Measurements from ENCODE around the gene SLC25A48.

The SLC25A48 gene

DNA sequence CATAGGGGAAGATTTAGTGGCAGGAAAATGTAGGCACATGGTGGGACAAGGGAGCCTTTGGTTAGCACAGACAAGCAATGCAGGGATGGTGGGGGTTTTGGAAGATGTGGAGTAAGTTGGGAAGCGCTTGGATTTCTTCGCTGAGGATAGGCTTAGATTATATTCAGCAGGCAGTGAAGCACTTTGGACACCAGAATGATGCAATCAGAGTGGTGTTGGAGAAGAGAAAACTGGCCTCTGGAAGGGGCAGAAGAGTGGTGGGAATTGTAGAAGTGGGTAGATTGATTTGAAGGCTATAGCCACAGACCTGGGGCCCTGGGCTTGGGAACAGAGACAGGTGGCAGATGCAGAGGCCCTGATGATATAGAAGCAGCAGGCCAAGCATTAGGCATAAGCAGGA is 28.3 kb downstream of the SLC25A48 start:
- H3K4me3 ChIP-seq (ENCODE audit: low read depth, low read length, poor library complexity, severe bottlenecking) = no peak overlapping the region
- no peak overlapping the region for H2AFZ ChIP-seq (ENCODE audit: low read length)
- H3K9me3 ChIP-seq (ENCODE audit: low read length) = no peaks in the 10 kb centered on the region
- TF ChIP-seq, protein P1, sequence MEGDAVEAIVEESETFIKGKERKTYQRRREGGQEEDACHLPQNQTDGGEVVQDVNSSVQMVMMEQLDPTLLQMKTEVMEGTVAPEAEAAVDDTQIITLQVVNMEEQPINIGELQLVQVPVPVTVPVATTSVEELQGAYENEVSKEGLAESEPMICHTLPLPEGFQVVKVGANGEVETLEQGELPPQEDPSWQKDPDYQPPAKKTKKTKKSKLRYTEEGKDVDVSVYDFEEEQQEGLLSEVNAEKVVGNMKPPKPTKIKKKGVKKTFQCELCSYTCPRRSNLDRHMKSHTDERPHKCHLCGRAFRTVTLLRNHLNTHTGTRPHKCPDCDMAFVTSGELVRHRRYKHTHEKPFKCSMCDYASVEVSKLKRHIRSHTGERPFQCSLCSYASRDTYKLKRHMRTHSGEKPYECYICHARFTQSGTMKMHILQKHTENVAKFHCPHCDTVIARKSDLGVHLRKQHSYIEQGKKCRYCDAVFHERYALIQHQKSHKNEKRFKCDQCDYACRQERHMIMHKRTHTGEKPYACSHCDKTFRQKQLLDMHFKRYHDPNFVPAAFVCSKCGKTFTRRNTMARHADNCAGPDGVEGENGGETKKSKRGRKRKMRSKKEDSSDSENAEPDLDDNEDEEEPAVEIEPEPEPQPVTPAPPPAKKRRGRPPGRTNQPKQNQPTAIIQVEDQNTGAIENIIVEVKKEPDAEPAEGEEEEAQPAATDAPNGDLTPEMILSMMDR (IDR thresholded peaks at IDR 0.05; ENCODE audit: low read length) = no peak
- TF ChIP-seq EZH2 (IDR thresholded peaks at IDR 0.05; ENCODE audit: borderline replicate concordance, low read length) = no peak
- no peaks in the 10 kb centered on the region; the same call in 1 of the 2 replicates for H3K27me3 ChIP-seq (ENCODE audit: insufficient read depth, low read length)
- no peaks in the 10 kb centered on the region for H3K9me2 ChIP-seq (ENCODE audit: low read depth, low read length)
- no peak overlapping the region for H3K27ac ChIP-seq (ENCODE audit: low read depth, low read length, poor library complexity, severe bottlenecking)
- no peaks in the 10 kb centered on the region for H4K20me1 ChIP-seq (ENCODE audit: insufficient read depth, low read length)
- H3F3A ChIP-seq (ENCODE audit: insufficient read depth, low read length) = no peaks in the 10 kb centered on the region
- no peak overlapping the region for H3K9ac ChIP-seq (ENCODE audit: low read length)
- no peaks in the 10 kb centered on the region for H3K79me2 ChIP-seq (ENCODE audit: insufficient read depth, low read length)
- H3K36me3 ChIP-seq (ENCODE audit: insufficient read depth, low read length) = no peaks in the 10 kb centered on the region
- H3K4me1 ChIP-seq (ENCODE audit: insufficient read depth, low read length, severe bottlenecking) = no peaks in the 10 kb centered on the region
- no peak overlapping the region for H3K4me2 ChIP-seq (ENCODE audit: low read length)

DNA sequence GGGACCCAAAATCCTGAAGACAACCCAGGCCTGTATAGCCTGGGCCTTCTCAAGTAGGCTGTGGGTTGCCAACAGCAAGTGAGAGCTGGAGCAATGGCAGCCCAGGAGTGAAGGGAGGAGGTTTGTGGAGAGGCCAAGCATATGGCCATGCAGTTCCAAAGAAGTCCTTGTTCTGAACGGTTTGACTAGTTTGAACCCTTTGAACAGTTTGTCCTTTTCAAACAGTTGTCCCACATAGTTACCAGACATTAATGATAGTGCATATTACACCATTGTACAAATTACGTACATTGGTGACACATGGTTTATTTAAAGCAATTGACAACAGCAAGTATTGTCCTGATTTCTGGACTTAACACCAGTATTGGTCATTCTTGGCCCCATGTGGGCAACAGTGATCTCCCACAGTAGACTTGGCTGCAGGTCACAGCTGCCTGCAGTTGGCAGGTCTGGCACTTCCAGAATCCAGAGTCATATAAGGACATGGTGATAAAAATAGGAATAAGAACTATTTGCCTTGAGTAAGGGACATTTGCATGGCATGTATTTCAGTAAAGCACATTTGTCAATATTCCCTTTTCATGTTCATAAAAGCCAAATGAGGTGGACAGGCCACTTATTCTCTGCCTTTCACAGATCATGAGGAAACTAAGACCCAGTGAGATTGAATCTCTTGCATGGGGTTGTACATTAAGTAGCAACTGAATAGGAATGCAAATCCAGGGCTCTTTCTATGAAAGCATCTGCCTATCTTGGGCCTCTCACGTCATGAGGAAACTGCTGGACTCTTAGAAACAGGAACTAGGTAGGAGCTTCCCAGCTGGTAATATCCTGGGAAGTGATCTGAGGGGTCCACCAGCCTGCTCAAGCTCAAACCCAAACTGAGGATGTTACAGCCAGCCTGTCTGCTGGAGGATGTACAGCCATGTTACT is 30.3 kb downstream of the SLC25A48 start:
- H3K4me3 ChIP-seq (ENCODE audit: low read depth, low read length, poor library complexity, severe bottlenecking) = no peak overlapping the region
- no peaks in the 10 kb centered on the region for H3K4me1 ChIP-seq (ENCODE audit: insufficient read depth, low read length, severe bottlenecking)
- H3F3A ChIP-seq (ENCODE audit: insufficient read depth, low read length) = no peaks in the 10 kb centered on the region
- no peaks in the 10 kb centered on the region for H3K9me2 ChIP-seq (ENCODE audit: low read depth, low read length)
- H3K4me2 ChIP-seq (ENCODE audit: low read length) = no peak overlapping the region
- no peak overlapping the region for H3K9ac ChIP-seq (ENCODE audit: low read length)
- H3K27me3 ChIP-seq (ENCODE audit: insufficient read depth, low read length) = no peaks in the 10 kb centered on the region
- TF ChIP-seq, protein P1 (IDR thresholded peaks at IDR 0.05; ENCODE audit: low read length) = no peak
- TF ChIP-seq EZH2 (IDR thresholded peaks at IDR 0.05; ENCODE audit: borderline replicate concordance, low read length) = no peak
- no peak overlapping the region for H2AFZ ChIP-seq (ENCODE audit: low read length)
- H3K27ac ChIP-seq (ENCODE audit: low read depth, low read length, poor library complexity, severe bottlenecking) = no peak overlapping the region
- H3K79me2 ChIP-seq (ENCODE audit: insufficient read depth, low read length) = no peaks in the 10 kb centered on the region
- H3K36me3 ChIP-seq (ENCODE audit: insufficient read depth, low read length) = no peaks in the 10 kb centered on the region
- no peaks in the 10 kb centered on the region for H3K9me3 ChIP-seq (ENCODE audit: low read length)
- no peaks in the 10 kb centered on the region for H4K20me1 ChIP-seq (ENCODE audit: insufficient read depth, low read length)

DNA sequence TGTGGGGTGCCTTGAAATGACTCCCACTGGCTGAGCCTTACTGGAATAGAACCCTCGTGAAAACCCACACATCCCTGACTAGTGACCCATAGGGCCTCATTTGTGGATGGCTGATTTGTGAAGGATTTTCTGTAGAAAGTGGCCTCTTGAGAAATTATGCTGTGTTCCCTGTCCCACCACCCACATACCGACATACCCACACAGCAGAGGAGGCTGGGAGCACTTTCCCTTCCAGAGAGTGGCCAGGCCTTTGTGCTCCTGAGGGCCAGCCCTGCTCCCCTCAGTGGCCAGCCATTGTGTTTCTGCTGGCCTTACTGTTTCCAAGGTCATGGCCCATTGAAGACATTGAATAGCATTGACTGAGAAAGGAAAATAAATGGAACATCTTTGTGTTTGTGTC is 31.6 kb downstream of the SLC25A48 start:
- Histone ChIP-seq H3K4me1 (ENCODE audit: insufficient read depth, low read length, severe bottlenecking) (no peaks in the 10 kb centered on the region), H3K9me2 (ENCODE audit: low read depth, low read length) (no peaks in the 10 kb centered on the region), H3K4me3 (ENCODE audit: low read depth, low read length, poor library complexity, severe bottlenecking) (no peak overlapping the region), H3K36me3 (ENCODE audit: insufficient read depth, low read length) (no peaks in the 10 kb centered on the region), H3K4me2 (ENCODE audit: low read length) (no peak overlapping the region), H3K79me2 (ENCODE audit: insufficient read depth, low read length) (no peaks in the 10 kb centered on the region), H3K27ac (ENCODE audit: low read depth, low read length, poor library complexity, severe bottlenecking) (no peak overlapping the region), H3K27me3 (ENCODE audit: insufficient read depth, low read length) (no peaks in the 10 kb centered on the region), H3K9me3 (ENCODE audit: low read length) (no peaks in the 10 kb centered on the region), H3F3A (ENCODE audit: insufficient read depth, low read length) (no peaks in the 10 kb centered on the region), H3K9ac (ENCODE audit: low read length) (no peak overlapping the region), H4K20me1 (ENCODE audit: insufficient read depth, low read length) (no peaks in the 10 kb centered on the region), H2AFZ (ENCODE audit: low read length) (no peak overlapping the region)
- no peak for TF ChIP-seq EZH2 (IDR thresholded peaks at IDR 0.05; ENCODE audit: borderline replicate concordance, low read length)
- TF ChIP-seq, protein P1 (IDR thresholded peaks at IDR 0.05; ENCODE audit: low read length) = no peak
